C4-2B (cell line): ENCODE measurements around the gene NES.

ENCODE experiments used
- H3K27ac ChIP-seq: fragments of 450-650 bp; 2 replicates; pipeline ENCODE4 v1.5.1; 2017
- ZFX ChIP-seq: fragments of 450-650 bp; IDR thresholded peaks from 2 replicates; pipeline ENCODE4 v1.6.1; 2017
- TF ChIP-seq, protein P1 (sequence below): fragments of 450-650 bp; conservative IDR thresholded peaks from 2 replicates; pipeline ENCODE4 v1.5.1; 2017; ENCODE audit warnings: mild to moderate bottlenecking

NES gene

GRCh38 chr1:156664767-156665411 is 12.3 kb downstream of the NES start:
- H3K27ac ChIP-seq, result no peak overlapping the region
- no peak for TF ChIP-seq ZFX
- TF ChIP-seq, protein P1, sequence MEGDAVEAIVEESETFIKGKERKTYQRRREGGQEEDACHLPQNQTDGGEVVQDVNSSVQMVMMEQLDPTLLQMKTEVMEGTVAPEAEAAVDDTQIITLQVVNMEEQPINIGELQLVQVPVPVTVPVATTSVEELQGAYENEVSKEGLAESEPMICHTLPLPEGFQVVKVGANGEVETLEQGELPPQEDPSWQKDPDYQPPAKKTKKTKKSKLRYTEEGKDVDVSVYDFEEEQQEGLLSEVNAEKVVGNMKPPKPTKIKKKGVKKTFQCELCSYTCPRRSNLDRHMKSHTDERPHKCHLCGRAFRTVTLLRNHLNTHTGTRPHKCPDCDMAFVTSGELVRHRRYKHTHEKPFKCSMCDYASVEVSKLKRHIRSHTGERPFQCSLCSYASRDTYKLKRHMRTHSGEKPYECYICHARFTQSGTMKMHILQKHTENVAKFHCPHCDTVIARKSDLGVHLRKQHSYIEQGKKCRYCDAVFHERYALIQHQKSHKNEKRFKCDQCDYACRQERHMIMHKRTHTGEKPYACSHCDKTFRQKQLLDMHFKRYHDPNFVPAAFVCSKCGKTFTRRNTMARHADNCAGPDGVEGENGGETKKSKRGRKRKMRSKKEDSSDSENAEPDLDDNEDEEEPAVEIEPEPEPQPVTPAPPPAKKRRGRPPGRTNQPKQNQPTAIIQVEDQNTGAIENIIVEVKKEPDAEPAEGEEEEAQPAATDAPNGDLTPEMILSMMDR, result no peak

- no peak overlapping the region for H3K27ac ChIP-seq
These were observed 13.0 kb downstream of the NES start for GRCh38 chr1:156664046-156664766.

DNA sequence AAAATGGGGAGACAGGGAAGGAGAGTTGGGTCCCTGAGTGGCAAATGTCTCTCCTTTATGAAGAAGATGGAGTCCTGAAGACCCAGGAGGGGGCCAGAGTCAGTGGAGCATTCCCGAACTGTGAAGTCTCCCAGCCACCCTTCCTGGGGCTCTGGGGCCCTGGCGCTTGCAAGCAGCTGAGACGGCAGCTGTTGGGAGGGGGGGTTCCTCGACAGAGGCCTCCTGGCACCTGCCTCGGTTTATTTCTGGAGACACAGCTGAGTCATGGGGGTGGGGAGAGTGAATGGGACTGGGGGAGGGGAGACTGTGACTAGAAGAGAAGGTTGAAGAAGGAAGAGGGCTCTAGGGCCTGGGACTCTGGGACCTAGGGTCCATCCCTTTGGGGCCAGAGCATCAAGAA is 14.0 kb downstream of the NES start:
- no peak overlapping the region for H3K27ac ChIP-seq

More at GRCh38 chr1:156664046-156664766, 13.0 kb downstream of the NES start:
- TF ChIP-seq, protein P1, result no peak
- no peak for TF ChIP-seq ZFX

GRCh38 chr1:156662800-156663055 is 14.5 kb downstream of the NES start:
- TF ChIP-seq ZFX, result no peak
- TF ChIP-seq, protein P1, result no peak

More for the DNA sequence above, 14.0 kb downstream of the NES start:
- TF ChIP-seq ZFX, result no peak
- TF ChIP-seq, protein P1, result no peak

GRCh38 chr1:156662005-156662799 is 15.0 kb downstream of the NES start:
- H3K27ac ChIP-seq, result peak overlapping the region; percentile 7; the same call in 1 of the 2 replicates
- TF ChIP-seq ZFX, result no peak
- TF ChIP-seq, protein P1, result no peak

More at GRCh38 chr1:156662800-156663055, 14.5 kb downstream of the NES start:
- H3K27ac ChIP-seq, result no peak overlapping the region

DNA sequence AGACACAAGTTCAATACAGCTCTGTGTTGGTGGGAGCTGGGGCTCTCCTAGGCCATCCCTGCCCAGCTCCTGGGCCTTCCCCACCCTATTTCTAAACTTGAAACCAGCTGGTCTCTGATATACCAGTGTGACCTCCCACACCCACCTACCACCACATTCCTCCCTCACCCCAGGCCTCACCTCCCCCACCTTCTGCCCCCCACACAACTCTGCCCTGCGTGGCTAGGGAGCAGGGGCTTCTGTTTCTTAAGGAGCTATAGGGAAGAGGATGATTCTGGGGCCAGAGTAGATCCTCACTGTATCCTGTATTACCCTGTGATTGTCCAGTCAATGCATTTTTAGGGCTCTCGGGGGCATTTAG is 16.5 kb downstream of the NES start:
- TF ChIP-seq, protein P1, result no peak
- no peak for TF ChIP-seq ZFX
- H3K27ac ChIP-seq, result peak overlapping the region; percentile 9; the same call in 1 of the 2 replicates
